COR-L47 (cell line): ENCODE measurements around the gene PDE4B.
"Not testable (repeated sequence)": the region's sequence is repeated elsewhere in the genome, so short reads cannot be mapped to it uniquely, and the experiment has no call there.

Experiments used
- DNase-seq: peaks from one replicate; lab custom pipeline; 2025; lab: John Stamatoyannopoulos, UW

PDE4B gene

DNA sequence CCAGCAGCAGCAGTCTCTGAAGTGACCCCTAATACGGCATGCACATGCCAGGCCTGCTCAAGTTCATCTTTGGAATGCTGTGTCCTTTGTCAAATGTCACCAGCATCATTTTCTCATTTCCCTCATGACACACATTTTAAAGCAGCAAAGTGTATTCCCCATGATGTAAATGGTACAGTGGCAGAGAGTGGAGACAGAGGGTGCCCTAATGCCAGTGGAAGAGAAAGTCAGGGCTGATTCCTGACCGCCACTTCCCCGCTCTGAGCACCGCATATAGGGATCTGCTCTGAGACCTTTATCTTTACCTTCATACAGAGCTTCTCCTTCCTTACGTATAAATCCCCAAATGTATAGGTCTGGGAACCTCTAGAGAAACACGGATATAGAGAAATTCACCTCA is 518.9 kb downstream of the PDE4B start:
- DNase-seq: no peak

DNA sequence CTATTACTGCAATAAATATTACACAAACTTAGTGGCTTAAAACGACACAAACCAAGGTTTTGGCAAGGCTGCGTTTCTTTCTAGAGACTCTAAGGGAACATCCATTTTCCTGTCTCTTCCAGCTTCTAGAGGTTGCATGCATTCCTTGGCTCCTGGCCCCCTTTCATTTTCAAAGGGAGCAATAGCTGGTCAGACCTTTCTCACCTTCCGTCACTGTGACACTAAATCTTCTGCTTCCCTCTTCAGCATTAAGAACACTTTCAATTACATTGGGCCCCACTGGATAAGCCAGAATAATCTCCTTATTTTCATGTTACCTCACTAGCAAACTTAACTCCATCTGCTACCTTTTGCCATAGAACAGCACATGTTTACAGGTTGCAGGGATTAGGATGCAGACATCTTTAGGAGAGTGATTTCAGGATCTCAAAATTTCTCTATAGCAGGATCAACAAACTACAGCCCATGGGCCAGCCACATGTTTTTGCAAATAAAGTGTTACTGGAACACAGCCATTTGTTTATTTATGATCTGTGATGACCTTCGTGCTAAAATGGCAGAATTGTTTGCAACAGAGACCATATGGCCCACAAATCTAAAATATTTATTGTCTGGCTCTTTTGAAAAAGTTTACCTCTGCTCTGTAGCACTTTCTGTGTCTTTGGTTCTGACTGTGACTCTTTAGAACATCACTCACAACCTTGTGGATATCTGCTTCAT is 519.7 kb downstream of the PDE4B start:
- no peak for DNase-seq

- DNase-seq: peak; percentile 46
Measured at GRCh38 chr1:66313429-66313828, 520.7 kb downstream of the PDE4B start.

DNA sequence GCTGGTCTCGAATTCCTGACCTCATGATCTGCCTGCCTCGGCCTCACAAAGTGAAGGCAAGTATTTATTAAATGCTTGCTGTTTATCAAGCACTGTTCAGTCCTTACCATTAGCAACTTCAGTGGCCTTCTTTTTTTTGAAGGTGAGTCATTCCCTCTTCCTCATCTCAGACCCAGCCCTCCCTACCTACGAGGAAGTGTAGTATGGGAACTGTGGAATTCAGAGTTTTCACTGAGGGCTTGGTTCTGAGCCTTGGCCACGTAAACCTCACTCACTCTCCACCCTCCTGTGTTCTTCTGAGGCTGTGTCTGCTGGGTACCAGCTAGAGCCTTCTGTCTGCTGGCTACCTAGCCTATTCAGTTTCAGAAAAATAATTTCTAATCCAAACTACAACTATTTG is 523.0 kb downstream of the PDE4B start:
- no peak for DNase-seq

- no peak for DNase-seq
Measured at GRCh38 chr1:66316464-66317247, 524.0 kb downstream of the PDE4B start.

GRCh38 chr1:66317248-66317515 is 524.5 kb downstream of the PDE4B start:
- DNase-seq: no peak

GRCh38 chr1:66320231-66320630 is 527.5 kb downstream of the PDE4B start:
- DNase-seq: no peak

- not testable (repeated sequence) for DNase-seq
Measured at GRCh38 chr1:66322462-66322861, 529.8 kb downstream of the PDE4B start.

DNA sequence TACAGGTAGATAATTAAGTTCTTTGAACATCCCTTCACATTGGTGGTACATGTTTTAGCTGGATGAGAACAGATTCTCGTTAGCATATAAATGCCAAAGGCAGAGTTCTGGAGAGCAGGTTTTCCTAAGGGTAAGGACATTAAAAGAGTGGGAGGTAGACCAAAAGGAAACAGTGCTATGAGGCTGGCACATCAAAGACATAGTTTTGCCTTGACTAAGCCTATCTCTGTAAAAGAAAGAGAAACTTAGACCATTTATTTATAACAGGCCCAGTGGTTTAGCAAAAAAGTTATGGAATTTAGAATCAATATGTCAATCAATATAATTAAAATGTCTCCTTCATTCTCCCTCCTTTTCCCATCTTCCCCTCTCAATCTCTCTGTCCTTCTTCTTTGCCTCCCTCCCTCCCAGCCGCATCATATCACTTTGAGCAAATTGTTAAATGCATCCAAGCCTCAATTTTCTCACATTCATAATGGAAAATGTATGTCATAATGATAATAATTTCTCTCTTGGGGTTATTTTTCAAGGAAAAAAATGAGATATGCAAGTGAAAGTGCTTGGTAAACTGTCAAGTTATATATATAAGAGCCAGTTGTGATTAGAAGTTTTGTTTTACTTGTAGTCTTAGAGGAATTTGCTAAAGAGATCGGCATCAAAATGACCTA is 531.4 kb downstream of the PDE4B start:
- DNase-seq: no peak

DNA sequence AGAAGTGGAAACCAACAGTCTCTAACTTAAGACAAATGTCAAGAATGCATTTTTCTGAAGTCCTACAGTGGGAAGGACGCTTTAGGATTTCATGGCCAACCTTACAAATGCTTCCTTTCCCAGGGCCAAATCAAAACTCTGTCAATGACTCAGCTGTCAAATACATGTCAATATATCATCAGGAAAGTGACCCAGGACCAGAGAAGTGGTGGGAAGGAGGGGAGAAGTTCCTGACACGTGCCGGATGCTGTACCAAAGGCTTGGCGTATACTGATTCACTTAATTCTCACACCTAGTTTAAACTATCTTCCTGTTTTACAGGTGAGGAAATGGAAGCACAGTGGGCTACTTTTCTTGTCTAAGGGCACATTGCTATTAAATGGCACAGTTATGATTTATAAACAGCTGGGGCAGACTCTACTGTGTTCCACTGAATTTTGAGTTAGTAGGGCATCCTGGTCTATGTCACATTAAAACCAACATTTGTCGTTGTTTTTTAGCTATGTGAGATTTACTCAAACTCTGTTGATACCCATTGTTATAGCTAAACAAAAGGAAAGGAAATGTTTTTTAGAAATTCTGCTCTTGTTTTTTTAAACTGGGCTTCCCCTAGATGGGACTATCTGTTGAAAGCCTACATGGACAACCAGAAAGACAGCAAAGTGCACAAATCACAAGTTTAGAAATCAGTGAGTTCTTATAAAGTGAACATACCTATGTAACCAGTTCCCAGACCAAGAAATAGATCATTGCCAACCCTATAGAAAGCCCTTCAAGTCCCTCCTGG is 533.1 kb downstream of the PDE4B start:
- no peak for DNase-seq

DNA sequence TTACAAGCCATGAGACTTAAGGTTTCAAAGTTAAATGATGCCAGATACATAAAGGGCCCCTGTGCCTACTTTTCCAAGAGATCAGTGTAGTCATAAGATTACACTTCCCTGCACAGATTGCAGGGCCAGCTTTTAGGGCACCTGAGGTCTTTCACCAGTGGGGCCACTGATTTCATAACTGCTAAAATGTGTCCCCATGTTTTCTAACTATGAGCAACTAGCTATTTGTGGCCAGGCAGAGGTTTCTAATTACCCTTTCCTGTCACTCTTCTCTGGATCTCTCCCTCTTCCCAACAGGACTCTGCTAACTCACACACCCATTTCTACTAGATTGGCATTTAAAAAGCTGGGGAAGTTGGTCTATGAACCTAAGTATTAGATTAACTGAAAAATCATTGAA is 534.2 kb downstream of the PDE4B start:
- DNase-seq: no peak

- DNase-seq: no peak
Measured at GRCh38 chr1:66327588-66327987, 534.9 kb downstream of the PDE4B start.

DNA sequence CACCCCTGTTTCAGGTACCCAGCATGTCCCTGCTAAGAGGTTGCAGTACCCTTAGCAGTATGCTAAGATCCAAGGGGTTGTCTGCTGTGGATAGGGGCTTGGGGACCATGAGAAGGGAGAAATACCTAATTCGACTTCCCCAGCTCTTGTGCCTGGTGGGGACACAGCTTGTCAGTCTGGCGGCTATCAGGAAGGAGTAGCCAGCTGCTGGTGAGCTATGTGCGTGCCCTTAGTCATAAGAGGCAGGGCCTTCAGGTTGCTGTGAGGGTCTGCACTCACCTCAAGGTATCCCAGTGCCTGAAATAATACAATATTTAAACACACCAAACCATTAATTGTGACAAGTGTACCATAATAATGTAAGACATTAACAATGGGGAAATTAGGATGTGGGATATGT is 536.2 kb downstream of the PDE4B start:
- DNase-seq: no peak

- no peak for DNase-seq
Measured at GRCh38 chr1:66330722-66331141, 538.0 kb downstream of the PDE4B start.

- DNase-seq: peak; percentile 38
Measured at GRCh38 chr1:66331658-66332547, 539.2 kb downstream of the PDE4B start.

- DNase-seq: no peak
Measured at GRCh38 chr1:66332548-66332901, 539.8 kb downstream of the PDE4B start.

DNA sequence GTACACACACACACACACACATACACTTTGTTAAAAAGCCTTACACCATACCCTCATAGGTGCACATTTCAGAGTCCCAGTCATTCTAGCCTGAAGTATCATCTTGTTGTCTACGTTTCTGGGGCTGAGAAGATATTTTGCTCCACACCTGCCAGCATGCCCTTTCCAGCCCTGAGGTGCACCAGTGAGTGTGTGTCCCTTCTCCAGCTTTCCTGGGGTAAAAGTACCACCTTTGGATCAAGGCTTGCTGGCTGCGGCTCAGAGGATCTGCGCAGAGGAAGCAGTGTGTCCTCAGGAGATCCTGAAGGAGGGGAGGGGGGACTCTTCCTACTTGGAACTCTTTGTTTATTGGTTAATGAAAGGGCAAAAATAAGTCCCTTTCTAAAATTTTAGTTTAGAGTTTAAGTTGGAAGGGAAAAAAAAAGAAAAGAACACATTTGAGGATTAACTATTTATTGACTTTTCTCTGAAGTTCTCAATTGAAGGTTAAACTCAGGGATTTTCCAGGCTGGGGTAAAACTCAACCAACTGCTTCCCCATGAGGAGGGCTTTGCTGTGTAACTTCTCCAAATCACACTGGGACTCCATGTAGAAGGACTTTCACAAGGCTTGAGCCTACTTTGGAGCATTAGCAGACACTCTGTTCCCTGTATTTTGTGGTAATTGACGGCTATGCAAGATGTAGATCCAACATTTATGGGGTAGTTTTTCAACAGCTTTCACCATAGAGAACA is 540.9 kb downstream of the PDE4B start:
- DNase-seq: no peak

DNA sequence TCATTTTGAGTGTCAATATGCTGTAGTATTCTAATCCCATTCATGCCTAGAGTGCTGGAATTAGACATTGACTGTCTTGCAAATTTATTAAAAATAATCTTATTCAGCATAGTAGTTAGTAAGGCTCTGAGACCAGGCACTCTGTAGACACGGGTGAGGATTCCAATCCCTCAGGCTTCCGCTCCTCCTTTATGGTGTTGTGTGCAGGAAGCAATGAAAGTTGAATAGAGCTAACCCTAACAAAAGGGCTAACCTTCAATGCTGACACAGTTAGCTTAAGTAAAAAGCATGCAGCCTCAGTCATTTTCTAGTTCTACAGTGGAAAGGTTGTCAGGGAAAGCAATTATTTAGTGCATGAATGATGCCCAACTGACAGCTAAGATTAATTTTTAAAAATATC is 541.6 kb downstream of the PDE4B start:
- DNase-seq: no peak

GRCh38 chr1:66335125-66335524 is 542.4 kb downstream of the PDE4B start:
- no peak for DNase-seq

DNA sequence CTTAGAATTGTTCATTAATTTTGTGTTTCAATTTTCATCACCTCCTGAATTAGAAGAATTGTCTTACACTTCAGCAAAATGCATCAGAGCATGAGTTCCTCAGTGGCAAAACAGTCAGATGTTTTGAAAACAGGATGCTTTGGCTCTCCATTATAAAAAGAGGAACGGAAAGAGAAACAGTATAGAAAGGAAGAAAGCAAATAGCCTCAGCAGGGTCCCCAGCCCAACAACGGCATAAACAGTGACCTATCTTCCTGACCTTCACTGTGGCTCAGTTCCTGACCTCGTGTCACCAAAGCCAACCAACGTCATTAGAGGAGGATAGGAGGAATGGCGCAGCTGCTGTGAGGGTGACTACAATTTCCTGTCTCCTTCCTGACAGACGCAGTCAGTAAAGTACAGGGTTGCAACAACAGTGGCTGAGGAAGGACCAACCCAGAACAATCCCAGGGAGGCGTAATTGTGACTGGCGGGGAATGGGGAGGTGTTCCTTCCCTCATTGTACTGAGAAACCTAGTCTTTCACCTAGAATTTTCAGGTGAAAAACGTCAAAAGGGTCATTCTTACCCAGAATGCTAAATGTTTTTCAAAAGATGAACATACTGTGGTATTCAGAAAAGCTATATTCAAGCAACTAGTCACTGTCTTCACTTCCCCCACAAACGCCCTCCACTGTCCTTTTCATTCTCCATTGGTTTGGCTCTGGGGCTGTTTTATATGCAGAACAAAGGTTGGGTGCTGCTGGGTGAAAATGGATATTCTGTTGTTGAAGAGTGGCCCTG is 543.4 kb downstream of the PDE4B start:
- DNase-seq: no peak
